HG03575 (cell line): ENCODE measurements around the gene CASZ1.

ENCODE experiments used
- ATAC-seq: cut with Tn5 transposase; IDR thresholded peaks from one replicate; pipeline ENCODE4 v1.9.1; 2021; ENCODE audit not compliant: unreplicated experiment, insufficient number of reproducible peaks, low FRiP score; ENCODE audit errors: extremely low read depth

CASZ1 gene

GRCh38 chr1:10721381-10722321 is 74.8 kb downstream of the CASZ1 start:
- ATAC-seq: no peak

- ATAC-seq: no peak
Measured at GRCh38 chr1:10720635-10721034, 75.8 kb downstream of the CASZ1 start.

GRCh38 chr1:10718083-10718415 is 78.4 kb downstream of the CASZ1 start:
- no peak for ATAC-seq

GRCh38 chr1:10717296-10718082 is 79.0 kb downstream of the CASZ1 start:
- no peak for ATAC-seq

- ATAC-seq: no peak
Measured at GRCh38 chr1:10716840-10717239, 79.6 kb downstream of the CASZ1 start.

- no peak for ATAC-seq
Measured at GRCh38 chr1:10714337-10715114, 81.9 kb downstream of the CASZ1 start.

- ATAC-seq: no peak
Measured at GRCh38 chr1:10713614-10714013, 82.8 kb downstream of the CASZ1 start.

- ATAC-seq: no peak
Measured at GRCh38 chr1:10712568-10713362, 83.7 kb downstream of the CASZ1 start.

GRCh38 chr1:10710489-10710888 is 86.0 kb downstream of the CASZ1 start:
- ATAC-seq: no peak

- no peak for ATAC-seq
Measured at GRCh38 chr1:10709646-10710045, 86.8 kb downstream of the CASZ1 start.

GRCh38 chr1:10709165-10709564 is 87.3 kb downstream of the CASZ1 start:
- ATAC-seq: no peak

- ATAC-seq: no peak
Measured at GRCh38 chr1:10708757-10709156, 87.7 kb downstream of the CASZ1 start.

GRCh38 chr1:10707208-10707607 is 89.2 kb downstream of the CASZ1 start:
- no peak for ATAC-seq

- ATAC-seq: no peak
Measured at GRCh38 chr1:10706376-10706913, 90.0 kb downstream of the CASZ1 start.

- ATAC-seq: no peak
Measured at GRCh38 chr1:10705953-10706352, 90.5 kb downstream of the CASZ1 start.

- ATAC-seq: no peak
Measured at GRCh38 chr1:10704368-10704882, 92.0 kb downstream of the CASZ1 start.

- no peak for ATAC-seq
Measured at GRCh38 chr1:10703702-10704101, 92.7 kb downstream of the CASZ1 start.

GRCh38 chr1:10701145-10701544 is 95.3 kb downstream of the CASZ1 start:
- no peak for ATAC-seq
